Suppressor macrophage (primary cell): ENCODE measurements around the gene SYNGR3.
"Not testable (repeated sequence)": the region's sequence is repeated elsewhere in the genome, so short reads cannot be mapped to it uniquely, and the experiment has no call there.

Experiments used
- DNase-seq, 4 experiments: peaks; one replicate each; pipeline ENCODE4 v3.0.0-alpha.2; 2020 to 2022

SYNGR3 gene

GRCh38 chr16:2009164-2009711 is 19.5 kb downstream of the SYNGR3 start:
- peak in 1 of 4 experiments; percentile 45 for DNase-seq

- peak; percentile 93 to 97 (median 95) for DNase-seq
These were observed 20.2 kb downstream of the SYNGR3 start, which contains the start of gene ZNF598 for GRCh38 chr16:2009791-2010510. Gene ZNF598 (minus strand): TSS chr16:2009821.

GRCh38 chr16:2011726-2012125 is 22.0 kb downstream of the SYNGR3 start:
- not testable (repeated sequence) for DNase-seq

- no peak for DNase-seq
These were observed 23.8 kb downstream of the SYNGR3 start for GRCh38 chr16:2013527-2013926.

- DNase-seq, result peak; percentile 28 to 72 (median 56)
These were observed 25.6 kb downstream of the SYNGR3 start for GRCh38 chr16:2015117-2015946.

- DNase-seq, result no peak
These were observed 26.1 kb downstream of the SYNGR3 start for GRCh38 chr16:2015947-2016208.

- DNase-seq, result peak in 1 of 4 experiments; percentile 47
These were observed 26.7 kb downstream of the SYNGR3 start for GRCh38 chr16:2016407-2016922.

- peak in 2 of 4 experiments; percentile 10 to 40 for DNase-seq
These were observed 29.7 kb downstream of the SYNGR3 start, which contains the start of gene NPW for GRCh38 chr16:2019518-2019920. Gene NPW (plus strand): TSS chr16:2019785.

- peak in 2 of 4 experiments; percentile 15 to 32 for DNase-seq
These were observed 30.4 kb downstream of the SYNGR3 start for GRCh38 chr16:2019921-2020831.

- peak in 3 of 4 experiments; percentile 38 to 61 (median 53) for DNase-seq
These were observed 32.9 kb downstream of the SYNGR3 start for GRCh38 chr16:2022723-2023091.

GRCh38 chr16:2023092-2024031 is 33.6 kb downstream of the SYNGR3 start:
- DNase-seq, result peak; percentile 92 to 97 (median 96)

GRCh38 chr16:2024032-2024420 is 34.3 kb downstream of the SYNGR3 start:
- no peak for DNase-seq

GRCh38 chr16:2025251-2025650 is 35.5 kb downstream of the SYNGR3 start:
- no peak for DNase-seq

GRCh38 chr16:2025878-2026460 is 36.2 kb downstream of the SYNGR3 start:
- DNase-seq, result no peak

- DNase-seq, result peak in 2 of 4 experiments; percentile 58 to 61
These were observed 36.8 kb downstream of the SYNGR3 start, which contains the start of gene NHERF2 for GRCh38 chr16:2026461-2027023. Gene NHERF2 (plus strand): TSS chr16:2026902. CDS start chr16:2027006, 104 bp downstream.

GRCh38 chr16:2027024-2028010 is 37.5 kb downstream of the SYNGR3 start:
- no peak for DNase-seq

- no peak for DNase-seq
These were observed 38.4 kb downstream of the SYNGR3 start for GRCh38 chr16:2028146-2028545.

- no peak for DNase-seq
These were observed 39.0 kb downstream of the SYNGR3 start for GRCh38 chr16:2028620-2029220.
